H9 (cell line): Measurements from ENCODE around the gene TRPT1. TPM values are rescaled to one million over a fixed set of nuclear protein-coding genes. Genes with fewer than 3 reads are reported as not detected.

ENCODE experiments used
- DNase-seq: peaks from one replicate; pipeline ENCODE4 v3.0.0-alpha.2; 2017
- H2AFZ ChIP-seq: one replicate; pipeline ENCODE4 v1.6.1; 2013; ENCODE audit warnings: mild to moderate bottlenecking, low read length, control low read depth, moderate library complexity
- H2AK5ac ChIP-seq: 2 replicates; pipeline ENCODE4 v1.6.1; 2013; ENCODE audit warnings: low read length, control low read depth, mixed read lengths; ENCODE audit not compliant: insufficient read length
- H2BK120ac ChIP-seq: one replicate; pipeline ENCODE4 v1.6.1; 2013; ENCODE audit warnings: low read depth, mild to moderate bottlenecking, low read length, control low read depth, inconsistent platforms; ENCODE audit not compliant: poor library complexity, severe bottlenecking
- H2BK12ac ChIP-seq: 2 replicates; pipeline ENCODE4 v1.6.1; 2013; ENCODE audit warnings: low read length, control low read depth, mixed read lengths, low read depth; ENCODE audit not compliant: insufficient read length
- H2BK15ac ChIP-seq: 2 replicates; pipeline ENCODE4 v1.6.1; 2013; ENCODE audit warnings: low read depth, low read length, control low read depth
- H2BK20ac ChIP-seq: one replicate; pipeline ENCODE4 v1.6.1; 2013; ENCODE audit warnings: low read depth, mild to moderate bottlenecking, low read length, control low read depth, inconsistent platforms; ENCODE audit not compliant: poor library complexity, severe bottlenecking
- H2BK5ac ChIP-seq: 2 replicates; pipeline ENCODE4 v1.6.1; 2013; ENCODE audit warnings: low read length, control low read depth, mixed read lengths; ENCODE audit not compliant: insufficient read length
- H3K14ac ChIP-seq: 2 replicates; pipeline ENCODE4 v1.6.1; 2013; ENCODE audit warnings: low read length, control low read depth; ENCODE audit not compliant: insufficient read depth
- H3K18ac ChIP-seq: 2 replicates; pipeline ENCODE4 v1.6.1; 2013; ENCODE audit warnings: low read depth, mild to moderate bottlenecking, mixed read lengths, low read length, control low read depth; ENCODE audit not compliant: insufficient read length
- H3K23ac ChIP-seq: 2 replicates; pipeline ENCODE4 v1.6.1; 2013; ENCODE audit warnings: low read length, control low read depth, mixed read lengths, low read depth; ENCODE audit not compliant: insufficient read length
- H3K23me2 ChIP-seq: 2 replicates; pipeline ENCODE4 v1.6.1; 2013; ENCODE audit warnings: low read depth, mild to moderate bottlenecking, mixed read lengths, low read length, control low read depth; ENCODE audit not compliant: insufficient read length, poor library complexity, severe bottlenecking
- H3K27ac ChIP-seq: 2 replicates; pipeline ENCODE4 v1.5.1; 2013; ENCODE audit warnings: low read length, control low read depth, mixed read lengths, low read depth; ENCODE audit not compliant: insufficient read length
- H3K27me3 ChIP-seq: 2 replicates; pipeline ENCODE4 v1.6.1; 2013; ENCODE audit warnings: low read length, control low read depth, inconsistent platforms; ENCODE audit not compliant: insufficient read depth
- H3K4ac ChIP-seq: 2 replicates; pipeline ENCODE4 v1.6.1; 2013; ENCODE audit warnings: low read depth, mild to moderate bottlenecking, control low read depth, inconsistent platforms, low read length, moderate library complexity
- H3K4me1 ChIP-seq: 2 replicates; pipeline ENCODE4 v1.6.1; 2013; ENCODE audit warnings: low read length, control low read depth, inconsistent platforms; ENCODE audit not compliant: insufficient read depth
- H3K4me2 ChIP-seq: 2 replicates; pipeline ENCODE4 v1.6.1; 2013; ENCODE audit warnings: low read length, control low read depth, mixed read lengths; ENCODE audit not compliant: insufficient read length, insufficient read depth
- H3K56ac ChIP-seq: 2 replicates; pipeline ENCODE4 v1.6.1; 2013; ENCODE audit warnings: low read depth, mild to moderate bottlenecking, mixed read lengths, low read length, control low read depth; ENCODE audit not compliant: insufficient read length
- H3K79me1 ChIP-seq: 2 replicates; pipeline ENCODE4 v1.6.1; 2013; ENCODE audit warnings: low read depth, mild to moderate bottlenecking, moderate library complexity, low read length, control low read depth, inconsistent platforms; ENCODE audit not compliant: insufficient read depth, poor library complexity, severe bottlenecking
- H3K79me2 ChIP-seq: 2 replicates; pipeline ENCODE4 v1.6.1; 2013; ENCODE audit warnings: low read length, control low read depth, inconsistent platforms; ENCODE audit not compliant: insufficient read depth
- H3K9ac ChIP-seq: 2 replicates; pipeline ENCODE4 v1.6.1; 2013; ENCODE audit warnings: low read length, control low read depth, mixed read lengths; ENCODE audit not compliant: insufficient read length; ENCODE audit errors: extremely low read depth
- H3K9me3 ChIP-seq: one replicate; pipeline ENCODE4 v1.6.1; 2013; ENCODE audit warnings: low read depth, low read length, inconsistent platforms; ENCODE audit not compliant: control insufficient read depth
- H3T11ph ChIP-seq: one replicate; pipeline ENCODE4 v1.6.1; 2013; ENCODE audit warnings: mild to moderate bottlenecking, low read length, control low read depth, inconsistent platforms
- H4K20me1 ChIP-seq: one replicate; pipeline ENCODE4 v1.6.1; 2013; ENCODE audit not compliant: control insufficient read depth, insufficient read length, insufficient read depth
- H4K5ac ChIP-seq: 2 replicates; pipeline ENCODE4 v1.6.1; 2013; ENCODE audit warnings: low read depth, mild to moderate bottlenecking, mixed read lengths, low read length, control low read depth; ENCODE audit not compliant: insufficient read length
- H4K8ac ChIP-seq: replicated peaks from 2 replicates; pipeline ENCODE4 v1.6.1; 2013; ENCODE audit warnings: low read length, control low read depth, mixed read lengths, low read depth; ENCODE audit not compliant: insufficient read length
- H4K91ac ChIP-seq: 2 replicates; pipeline ENCODE4 v1.6.1; 2013; ENCODE audit warnings: low read depth, mild to moderate bottlenecking, moderate library complexity, mixed read lengths, low read length, control low read depth; ENCODE audit not compliant: insufficient read length
- H3K27ac Mint-ChIP-seq, 3 experiments: 2 replicates in 2 of 3; 3 replicates in 1 of 3; pipeline ENCODE4 v1.8.0; 2020 to 2021; ENCODE audit warnings: mixed read lengths in 3 of 3, mild to moderate bottlenecking in 1 of 3, moderate library complexity in 1 of 3
- H3K27me3 Mint-ChIP-seq: 2 replicates; pipeline ENCODE4 v1.8.0; 2021; ENCODE audit warnings: low read depth, mild to moderate bottlenecking, moderate library complexity, mixed read lengths
- H3K36me3 Mint-ChIP-seq, 3 experiments: 2 replicates in 2 of 3; 3 replicates in 1 of 3; pipeline ENCODE4 v1.8.0; 2020 to 2021; ENCODE audit warnings: low read depth in 3 of 3, mixed read lengths in 3 of 3; ENCODE audit not compliant: insufficient read depth in 1 of 3
- H3K4me1 Mint-ChIP-seq, 2 experiments: 2 replicates each; pipeline ENCODE4 v1.8.0; 2020; ENCODE audit warnings: mixed read lengths in 2 of 2
- H3K4me3 Mint-ChIP-seq, 2 experiments: 2 replicates in 1 of 2; 3 replicates in 1 of 2; pipeline ENCODE4 v1.8.0; 2020 to 2021; ENCODE audit warnings: mild to moderate bottlenecking in 2 of 2, mixed read lengths in 2 of 2, moderate library complexity in 1 of 2
- H3K9me3 Mint-ChIP-seq, 2 experiments: 2 replicates in 1 of 2; 3 replicates in 1 of 2; pipeline ENCODE4 v1.8.0; 2020; ENCODE audit warnings: mild to moderate bottlenecking in 2 of 2, mixed read lengths in 2 of 2, moderate library complexity in 1 of 2
- WGBS: extraction: QIAGEN DNeasy Blood & Tissue Kit; methylation state at CpG from one replicate; pipeline ENCODE4 v1.1.7; 2013; ENCODE audit warnings: missing lambda C conversion rate, low lambda C conversion rate, mixed read lengths; ENCODE audit not compliant: insufficient read length; ENCODE audit errors: extremely low coverage; 5-methylcytosine and 5-hydroxymethylcytosine counted together
- total RNA-seq: library from RNA; stranded (reverse); gene quantifications from 2 replicates; pipeline ENCODE4 v1.2.1, GENCODE V29; 2021
- TF ChIP-seq, protein P1 (sequence below): fragments of 200-600 bp; sonication (generic); conservative IDR thresholded peaks from 3 replicates; pipeline ENCODE4 v1.8.0; 2021; ENCODE audit warnings: antibody characterized with exemption, mild to moderate bottlenecking

TRPT1 gene
- total RNA-seq, 1 experiment from 2014 or later, result 33.6 TPM

GRCh38 chr11:64198511-64198910 lies 27.5 kb downstream of the TRPT1 start:
- H3K9me3 Mint-ChIP-seq, result no peaks in the 10 kb centered on the region
- Histone ChIP-seq H2BK15ac (no peak overlapping the region), H3K4ac (no peak overlapping the region), H3K18ac (no peak overlapping the region), H2AFZ (no peak overlapping the region), H2BK5ac (no peak overlapping the region), H3K4me1 (no peaks in the 10 kb centered on the region), H3K4me2 (no peak overlapping the region), H3K27me3 (no peaks in the 10 kb centered on the region), H2AK5ac (no peak overlapping the region), H2BK20ac (no peak overlapping the region), H3K79me1 (no peaks in the 10 kb centered on the region), H3K56ac (no peak overlapping the region), H3K14ac (no peak overlapping the region), H4K20me1 (peaks cover 3% of the 10 kb centered on the region), H2BK12ac (no peak overlapping the region), H3K23me2 (no peaks in the 10 kb centered on the region), H4K91ac (no peak overlapping the region), H2BK120ac (no peak overlapping the region), H3K79me2 (no peaks in the 10 kb centered on the region), H3K9me3 (no peaks in the 10 kb centered on the region), H3K27ac (no peak overlapping the region), H3K9ac (no peak overlapping the region), H4K5ac (no peak overlapping the region), H4K8ac (no peak overlapping the region), H3T11ph (no peak overlapping the region), H3K23ac (no peak overlapping the region)
- H3K27ac Mint-ChIP-seq, result no peak overlapping the region
- peaks cover 4% of the 10 kb centered on the region in 2 experiments; a peak in 3 of 4 replicates for H3K4me1 Mint-ChIP-seq
- H3K4me3 Mint-ChIP-seq, result no peak overlapping the region
- DNase-seq, result no peak
- no peaks in the 10 kb centered on the region for H3K27me3 Mint-ChIP-seq
- TF ChIP-seq, protein P1, sequence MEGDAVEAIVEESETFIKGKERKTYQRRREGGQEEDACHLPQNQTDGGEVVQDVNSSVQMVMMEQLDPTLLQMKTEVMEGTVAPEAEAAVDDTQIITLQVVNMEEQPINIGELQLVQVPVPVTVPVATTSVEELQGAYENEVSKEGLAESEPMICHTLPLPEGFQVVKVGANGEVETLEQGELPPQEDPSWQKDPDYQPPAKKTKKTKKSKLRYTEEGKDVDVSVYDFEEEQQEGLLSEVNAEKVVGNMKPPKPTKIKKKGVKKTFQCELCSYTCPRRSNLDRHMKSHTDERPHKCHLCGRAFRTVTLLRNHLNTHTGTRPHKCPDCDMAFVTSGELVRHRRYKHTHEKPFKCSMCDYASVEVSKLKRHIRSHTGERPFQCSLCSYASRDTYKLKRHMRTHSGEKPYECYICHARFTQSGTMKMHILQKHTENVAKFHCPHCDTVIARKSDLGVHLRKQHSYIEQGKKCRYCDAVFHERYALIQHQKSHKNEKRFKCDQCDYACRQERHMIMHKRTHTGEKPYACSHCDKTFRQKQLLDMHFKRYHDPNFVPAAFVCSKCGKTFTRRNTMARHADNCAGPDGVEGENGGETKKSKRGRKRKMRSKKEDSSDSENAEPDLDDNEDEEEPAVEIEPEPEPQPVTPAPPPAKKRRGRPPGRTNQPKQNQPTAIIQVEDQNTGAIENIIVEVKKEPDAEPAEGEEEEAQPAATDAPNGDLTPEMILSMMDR, result no peak
- WGBS, result no CpG with 5 or more reads among the region's 2 CpGs
- peaks cover 71 to 96% (median 96%) of the 10 kb centered on the region in 3 experiments; a peak in 6 of 7 replicates for H3K36me3 Mint-ChIP-seq
